ENCODE data around the gene ORC3.
"Not testable (repeated sequence)": the region's sequence is repeated elsewhere in the genome, so short reads cannot be mapped to it uniquely, and the experiment has no call there.

The ORC3 gene

GRCh38 chr6:87661016-87661415 is 71.1 kb downstream of the ORC3 start:
- peak; percentile 39 for DNase-seq (ENCODE audit: low read depth)

DNA sequence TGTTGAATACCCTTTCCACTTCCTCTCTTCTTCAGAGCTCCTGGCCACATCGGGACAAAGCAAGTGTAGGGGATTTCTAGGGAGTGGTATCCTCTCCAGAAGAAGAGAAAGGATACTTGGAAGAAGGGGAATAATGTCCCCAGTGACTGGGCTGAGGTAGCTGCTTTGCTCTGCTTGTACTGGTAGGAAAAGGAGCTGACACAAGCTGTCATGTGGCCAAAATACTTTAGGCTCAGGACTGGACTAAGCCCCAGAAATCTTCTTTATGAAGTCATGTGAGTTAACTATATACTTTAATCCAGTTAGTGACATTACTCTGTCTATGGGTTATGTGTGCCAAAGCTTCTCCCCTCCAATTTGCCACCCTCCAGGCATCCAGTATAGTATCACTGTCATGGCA is 71.6 kb downstream of the ORC3 start:
- no peak for DNase-seq (ENCODE audit: low read depth)

DNA sequence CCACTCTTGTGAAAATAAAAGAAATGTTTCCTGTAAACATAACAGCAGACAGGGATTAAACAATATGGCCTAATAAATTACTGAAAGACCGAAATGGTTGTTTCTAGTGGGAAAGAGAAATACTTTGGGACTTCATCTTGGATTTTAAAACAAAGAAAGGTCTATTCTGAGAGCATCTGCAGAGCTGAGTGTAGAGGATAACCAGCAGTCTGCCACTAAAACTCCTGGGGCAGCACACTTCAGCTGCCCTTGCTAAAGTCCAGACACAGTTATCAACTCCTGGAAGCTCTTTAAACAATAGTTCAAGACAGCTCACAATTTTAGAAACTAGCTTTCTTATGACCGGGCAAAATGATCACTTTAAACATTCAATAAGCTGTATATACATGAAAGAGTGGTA is 73.5 kb downstream of the ORC3 start:
- DNase-seq (ENCODE audit: low read depth): no peak

- no peak for DNase-seq (ENCODE audit: low read depth)
Measured at GRCh38 chr6:87664921-87665485, 75.1 kb downstream of the ORC3 start.

DNA sequence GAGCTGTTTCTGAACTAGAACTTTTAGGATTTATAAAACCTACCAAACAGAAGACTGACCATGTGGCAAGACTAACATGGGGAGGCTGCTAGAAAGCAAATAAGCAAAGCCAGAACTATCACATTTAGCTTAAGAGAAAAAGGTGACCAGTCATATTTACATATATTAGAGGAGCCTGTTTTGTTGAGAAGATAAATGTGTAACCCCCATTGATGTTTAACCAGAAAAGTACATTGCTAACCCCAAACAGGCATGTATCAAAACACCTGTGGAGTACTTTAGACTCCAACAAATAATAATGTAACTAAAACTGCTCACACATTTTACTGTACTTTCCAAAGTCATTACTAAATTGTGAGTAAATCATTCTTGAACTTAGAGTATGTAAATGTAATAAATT is 77.1 kb downstream of the ORC3 start:
- no peak for DNase-seq (ENCODE audit: low read depth)

DNA sequence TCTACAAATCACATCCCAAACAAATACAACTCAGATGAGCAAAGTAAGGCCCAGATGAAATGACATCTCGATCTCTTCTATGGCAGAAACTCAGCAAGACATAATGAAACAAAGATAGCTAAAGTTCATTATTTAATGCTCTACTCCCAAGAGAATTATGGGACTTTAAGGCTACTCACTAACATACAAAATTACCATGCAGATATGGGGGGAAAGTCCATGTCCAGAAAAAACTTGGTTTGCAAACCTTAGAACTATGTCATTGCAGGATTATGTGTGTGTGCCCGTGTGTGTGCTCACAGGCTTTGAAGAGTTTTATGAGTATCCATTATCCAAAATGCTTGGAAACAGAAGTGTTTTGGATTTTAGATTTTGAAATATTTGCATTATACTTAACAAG is 78.1 kb downstream of the ORC3 start:
- DNase-seq (ENCODE audit: low read depth): no peak

GRCh38 chr6:87669051-87669450 is 79.1 kb downstream of the ORC3 start:
- DNase-seq (ENCODE audit: low read depth): no peak

DNA sequence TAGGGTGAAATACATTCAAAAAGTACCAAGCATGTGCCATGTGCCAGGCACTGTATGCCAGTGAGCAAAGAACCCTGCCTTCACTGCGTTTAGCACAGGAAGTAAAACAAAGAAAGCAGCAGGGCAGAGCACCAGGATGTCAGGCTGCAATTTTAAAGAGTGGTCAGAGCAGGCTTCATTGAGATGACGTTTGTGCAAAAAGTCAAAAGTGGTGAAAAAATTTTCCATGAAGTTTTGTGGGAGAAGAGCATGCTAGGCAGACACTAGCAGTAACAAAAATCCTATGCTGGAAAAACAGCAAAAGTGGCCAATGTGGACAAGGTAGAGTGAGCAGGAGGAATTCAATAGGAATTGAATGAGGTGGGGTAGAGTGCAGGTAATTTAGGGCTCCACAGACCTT is 80.8 kb downstream of the ORC3 start:
- DNase-seq (ENCODE audit: low read depth): no peak

- no peak for DNase-seq (ENCODE audit: low read depth)
Measured at GRCh38 chr6:87671555-87672029, 81.7 kb downstream of the ORC3 start.

- no peak for DNase-seq (ENCODE audit: low read depth)
Measured at GRCh38 chr6:87672641-87673040, 82.7 kb downstream of the ORC3 start.

- no peak for DNase-seq (ENCODE audit: low read depth)
Measured at GRCh38 chr6:87673237-87673636, 83.3 kb downstream of the ORC3 start.

- no peak for DNase-seq (ENCODE audit: low read depth)
Measured at GRCh38 chr6:87674290-87674689, 84.4 kb downstream of the ORC3 start.

DNA sequence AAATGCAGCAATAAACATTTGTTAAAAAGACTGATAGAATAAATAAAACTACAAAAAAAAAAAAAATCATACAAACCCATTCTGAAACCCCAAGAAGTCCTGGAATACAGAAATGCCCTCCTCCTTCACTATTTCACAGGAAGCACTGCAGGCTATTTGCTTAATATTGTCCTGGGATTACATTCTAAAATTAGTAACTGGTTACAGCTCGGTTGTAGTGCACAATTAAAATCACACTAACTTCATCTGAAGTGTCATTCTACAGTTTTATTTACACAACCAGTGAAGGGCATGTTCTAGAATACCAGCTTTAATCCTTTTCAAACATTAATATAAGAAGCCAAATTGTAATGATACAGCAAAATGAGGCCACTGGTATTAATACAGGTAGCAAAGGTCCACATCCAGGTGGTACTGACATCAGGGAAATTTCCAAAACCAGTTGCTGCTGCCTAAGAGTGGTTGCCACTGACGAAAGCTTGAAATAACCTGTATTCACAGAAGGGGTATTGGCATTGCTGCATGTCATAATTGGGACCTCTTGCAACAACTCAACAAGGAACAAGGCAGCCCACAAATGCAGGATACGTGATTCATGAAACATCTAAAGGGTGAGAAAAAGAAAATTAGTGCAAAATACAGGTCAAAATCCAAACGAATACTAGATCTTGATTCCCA is 85.2 kb downstream of the ORC3 start:
- no peak for DNase-seq (ENCODE audit: low read depth)

GRCh38 chr6:87682310-87682709 is 92.4 kb downstream of the ORC3 start:
- no peak for DNase-seq (ENCODE audit: low read depth)

DNA sequence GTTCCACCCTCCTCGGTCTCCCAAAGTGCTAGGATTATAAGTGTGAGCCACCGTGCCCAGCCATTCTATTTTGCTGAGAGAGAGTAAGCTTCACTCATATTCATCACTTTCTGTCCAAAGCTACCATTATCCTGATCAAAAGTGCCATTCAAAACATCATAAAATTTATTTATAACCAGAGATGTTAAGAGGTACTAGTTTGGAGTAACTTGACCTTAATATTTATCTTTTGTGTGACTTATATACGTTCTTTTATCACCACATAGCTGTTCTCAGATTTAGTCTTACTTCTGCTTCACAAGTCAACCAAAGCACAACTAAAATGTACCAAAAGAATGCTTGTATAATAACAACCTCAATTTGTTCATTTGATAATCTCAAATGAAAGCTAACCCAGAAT is 94.0 kb downstream of the ORC3 start:
- DNase-seq (ENCODE audit: low read depth): no peak

DNA sequence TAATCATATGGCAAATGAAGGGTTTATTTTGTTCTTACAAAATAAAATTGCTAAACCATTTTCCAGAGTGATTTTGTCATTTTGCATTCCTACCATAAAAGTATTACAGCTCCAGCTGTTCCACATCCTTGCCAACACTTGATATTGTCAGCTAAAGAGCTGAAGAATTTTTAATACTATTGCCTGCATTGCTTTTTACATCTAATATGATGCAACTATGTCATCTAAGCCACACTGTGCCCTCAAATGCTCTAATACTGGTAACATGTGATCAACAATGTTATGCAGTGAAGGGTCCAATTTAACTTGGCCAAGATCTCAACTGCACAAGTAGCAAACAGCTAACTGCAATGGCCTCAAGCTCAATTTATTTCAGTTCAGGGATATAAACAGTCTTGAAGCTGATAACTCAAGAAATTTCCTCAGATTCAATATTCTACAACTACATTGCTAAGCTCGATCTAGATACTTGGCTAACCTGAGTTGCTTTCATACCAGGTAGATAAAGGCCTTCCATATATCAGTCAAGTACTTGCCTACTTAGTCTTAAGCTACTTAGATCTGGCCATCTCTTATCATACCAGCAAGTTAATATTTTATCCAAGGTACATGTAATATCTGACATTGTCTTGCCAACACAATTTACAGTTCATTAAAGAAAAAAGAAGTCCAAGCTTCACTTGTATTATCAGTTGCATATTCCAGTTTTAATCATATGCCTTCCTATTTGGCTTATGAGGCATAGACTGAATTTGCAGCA is 95.1 kb downstream of the ORC3 start:
- no peak for DNase-seq (ENCODE audit: low read depth)

GRCh38 chr6:87686636-87687205 is 96.8 kb downstream of the ORC3 start:
- not testable (repeated sequence) for DNase-seq (ENCODE audit: low read depth)

DNA sequence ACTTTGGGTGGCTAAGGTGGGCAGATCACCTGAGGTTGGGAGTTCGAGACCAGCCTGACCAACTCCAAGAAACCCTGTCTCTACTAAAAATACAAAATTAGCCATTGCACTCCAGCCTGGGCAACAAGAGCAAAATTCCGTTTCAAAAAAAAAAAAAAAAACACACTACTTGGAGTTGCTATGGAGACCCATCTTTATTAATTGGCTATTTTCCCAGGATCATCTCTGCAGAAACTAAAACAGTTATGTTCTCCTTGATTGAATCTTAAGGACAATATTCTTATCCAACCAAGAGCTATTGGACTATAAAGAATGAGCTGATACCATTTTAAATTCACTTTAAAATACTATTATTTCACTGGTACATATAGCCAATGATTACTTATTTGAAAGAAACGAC is 97.4 kb downstream of the ORC3 start:
- no peak for DNase-seq (ENCODE audit: low read depth)

DNA sequence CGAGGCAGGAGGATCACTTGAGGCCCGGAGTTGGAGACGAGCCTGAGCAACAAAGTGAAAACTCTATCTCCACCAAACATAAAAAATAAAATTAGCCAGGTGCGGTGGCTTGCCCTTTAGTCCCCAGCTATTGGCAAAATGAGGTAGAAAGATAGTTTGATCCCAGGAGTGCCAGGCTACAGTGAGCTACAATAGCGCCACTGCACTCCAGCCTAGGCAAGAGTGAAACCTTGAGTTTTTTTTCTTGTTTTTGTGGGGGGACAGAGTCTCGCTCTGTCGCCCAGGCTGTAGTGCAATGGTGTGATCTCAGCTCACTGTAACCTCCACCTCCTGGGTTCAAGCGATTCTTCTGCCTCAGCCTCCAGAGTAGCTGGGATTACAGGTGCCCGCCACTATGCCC is 98.0 kb downstream of the ORC3 start:
- not testable (repeated sequence) for DNase-seq (ENCODE audit: low read depth)

DNA sequence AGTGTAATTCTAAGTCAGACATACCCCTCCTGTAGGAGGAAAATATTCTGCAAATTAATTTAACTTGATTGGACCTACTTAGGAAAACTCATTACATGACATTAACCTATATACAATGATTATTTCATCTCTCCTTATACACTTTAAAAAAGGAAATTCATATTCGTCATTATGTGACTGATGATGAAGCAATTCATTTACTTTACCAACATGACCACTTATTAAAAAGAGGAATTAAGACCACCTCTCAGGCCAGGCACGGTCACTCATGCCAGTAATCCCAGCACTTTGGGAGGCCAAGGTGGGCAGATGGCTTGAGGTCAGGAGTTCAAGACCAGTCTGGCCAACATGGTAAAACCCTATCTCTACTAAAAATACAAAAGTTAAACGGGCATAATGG is 100.5 kb downstream of the ORC3 start:
- DNase-seq (ENCODE audit: low read depth): no peak

- DNase-seq (ENCODE audit: low read depth): no peak
Measured at GRCh38 chr6:87692086-87692485, 102.2 kb downstream of the ORC3 start.

DNA sequence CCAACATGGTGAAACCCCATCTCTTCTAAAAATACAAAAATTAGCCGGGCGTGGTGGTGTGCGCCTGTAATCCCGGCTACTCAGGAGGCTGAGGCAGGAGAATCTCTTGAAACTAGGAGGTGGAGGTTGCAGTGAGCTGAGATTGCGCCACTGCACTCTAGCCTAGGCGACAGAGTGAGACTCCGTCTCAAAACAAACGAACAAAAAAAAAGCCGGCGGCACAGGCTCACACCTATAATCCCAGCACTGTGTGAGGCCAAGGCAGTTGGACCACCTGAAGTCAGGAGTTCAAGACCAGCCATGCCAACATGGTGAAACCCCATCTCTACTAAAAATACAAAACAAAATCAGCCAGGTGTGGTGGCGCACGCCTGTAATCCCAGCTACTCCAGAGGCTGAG is 106.9 kb downstream of the ORC3 start:
- not testable (repeated sequence) for DNase-seq (ENCODE audit: low read depth)

All from GM04503 (cell line).